ENCODE results near the gene PTRH2.
"Not testable (repeated sequence)": the region's sequence is repeated elsewhere in the genome, so short reads cannot be mapped to it uniquely, and the experiment has no call there.

The PTRH2 gene

DNA sequence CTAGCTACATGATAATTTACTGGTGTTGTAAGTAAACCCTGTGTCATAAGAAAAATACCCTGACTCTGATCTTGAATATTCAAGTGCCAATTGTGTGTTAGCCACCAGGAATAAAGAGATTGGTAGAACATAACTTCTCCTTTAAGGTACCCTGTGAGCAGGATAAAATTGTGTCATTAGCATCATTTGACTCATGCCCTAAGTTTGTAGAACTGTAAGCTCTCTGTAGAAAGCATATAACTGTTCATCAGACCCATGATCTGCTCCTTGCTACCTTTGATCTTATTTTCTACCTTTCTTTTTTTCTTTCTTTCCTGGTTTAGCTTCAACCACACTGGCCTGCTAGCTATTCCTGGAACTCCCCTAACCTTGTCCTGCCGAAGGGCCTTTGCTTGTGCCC lies 35.8 kb downstream of the PTRH2 start:
- no peak for DNase-seq (ENCODE audit: low read depth in 2 of 2, low spot score in 1 of 2)

- DNase-seq (ENCODE audit: low read depth in 2 of 2, low spot score in 1 of 2): no peak
Observed at GRCh38 chr17:59669944-59670343, 37.3 kb downstream of the PTRH2 start.

GRCh38 chr17:59669411-59669810 lies 37.8 kb downstream of the PTRH2 start:
- no peak for DNase-seq (ENCODE audit: low read depth in 2 of 2, low spot score in 1 of 2)

- no peak for DNase-seq (ENCODE audit: low read depth in 2 of 2, low spot score in 1 of 2)
Observed at GRCh38 chr17:59668816-59669215, 38.4 kb downstream of the PTRH2 start.

GRCh38 chr17:59666235-59666634 lies 41.0 kb downstream of the PTRH2 start:
- DNase-seq (ENCODE audit: low read depth in 2 of 2, low spot score in 1 of 2): no peak

DNA sequence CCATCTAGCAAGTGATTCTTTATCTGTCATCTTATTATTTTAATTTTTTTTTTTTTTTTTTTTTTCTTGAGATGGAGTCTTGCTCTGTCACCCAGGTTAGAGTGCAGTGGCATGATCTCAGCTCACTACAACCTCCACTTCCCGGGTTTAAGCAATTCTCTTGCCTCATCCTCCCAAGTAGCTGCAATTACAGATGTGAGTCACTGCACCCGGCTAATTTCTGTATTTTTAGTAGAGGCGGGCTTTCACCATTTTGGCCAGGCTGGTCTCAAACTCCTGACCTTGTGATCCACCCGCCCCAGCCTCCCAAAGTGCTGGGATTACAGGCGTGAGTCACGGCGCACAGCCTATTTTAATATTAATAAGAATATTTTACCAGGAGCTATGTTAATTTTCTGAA lies 50.6 kb downstream of the PTRH2 start:
- not testable (repeated sequence) for DNase-seq (ENCODE audit: low read depth in 2 of 2, low spot score in 1 of 2)

DNA sequence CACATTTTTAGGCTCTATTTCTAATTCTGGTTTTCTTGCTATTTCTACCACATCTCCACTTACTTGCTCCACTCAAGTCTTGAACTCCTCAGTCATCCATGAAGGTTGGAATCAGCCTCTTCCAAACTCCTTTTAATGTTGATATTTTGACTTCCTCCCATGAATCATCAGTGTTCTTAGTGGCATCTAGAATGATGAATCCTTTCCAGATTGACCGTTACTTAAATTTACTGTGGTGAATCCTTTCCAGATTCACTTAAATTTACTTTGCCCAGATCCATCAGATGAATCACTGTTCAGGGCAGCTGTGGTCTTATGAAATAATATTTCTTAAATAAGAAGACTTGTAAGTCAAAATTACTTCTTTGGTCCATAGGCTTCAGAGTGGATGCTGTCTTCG lies 55.1 kb downstream of the PTRH2 start:
- no peak for DNase-seq (ENCODE audit: low read depth in 2 of 2, low spot score in 1 of 2)

DNA sequence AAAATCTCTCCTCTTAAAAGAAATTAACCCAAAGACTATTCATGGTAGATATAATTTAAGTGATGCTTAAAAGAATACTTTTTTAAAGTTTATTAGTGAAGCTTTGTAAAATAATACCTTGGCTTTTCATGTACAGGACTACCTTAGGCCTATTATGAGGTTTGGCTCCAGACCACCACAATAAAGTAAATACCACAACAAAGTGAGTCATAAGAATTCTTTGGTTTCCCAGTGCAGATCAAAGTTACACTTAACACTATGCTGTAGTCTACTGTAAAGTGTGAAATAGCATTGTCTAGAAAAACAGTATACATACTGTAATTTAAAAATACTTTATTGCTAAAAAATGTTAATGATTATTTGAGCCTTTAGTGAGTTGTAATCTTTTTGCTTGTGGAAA lies 55.9 kb downstream of the PTRH2 start:
- DNase-seq (ENCODE audit: low read depth in 2 of 2, low spot score in 1 of 2): no peak

- no peak for DNase-seq (ENCODE audit: low read depth in 2 of 2, low spot score in 1 of 2)
Observed at GRCh38 chr17:59650642-59651041, 56.6 kb downstream of the PTRH2 start.

DNA sequence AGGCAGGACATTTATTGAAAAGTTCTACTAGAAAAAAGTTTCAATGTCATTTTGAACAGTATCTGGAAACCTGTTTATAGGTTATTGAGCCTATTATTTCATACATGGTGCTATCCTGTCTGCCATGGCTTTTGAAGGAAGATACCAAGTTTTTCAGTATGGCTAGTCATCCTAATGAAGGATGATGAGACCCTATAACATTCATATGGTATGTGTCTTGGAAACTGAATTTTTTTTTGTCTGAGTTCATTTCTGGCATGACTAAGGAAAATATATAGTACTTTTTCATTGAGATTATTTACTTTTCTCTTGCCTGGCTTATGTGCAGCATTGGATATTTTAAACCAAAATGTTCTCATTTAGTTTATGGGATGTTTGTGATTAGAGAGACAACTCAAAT lies 57.3 kb downstream of the PTRH2 start:
- no peak for DNase-seq (ENCODE audit: low read depth in 2 of 2, low spot score in 1 of 2)
